Activated B cell treated with CpG ODN at 0.5 μM for 24 hours (primary cell): ENCODE measurements around the gene SFMBT1. TPM values are rescaled to one million over a fixed set of nuclear protein-coding genes. Genes with fewer than 3 reads are reported as not detected.

Experiments
- ATAC-seq: fragments of 200-7000 bp; cut with Tn5 transposase; one replicate; pipeline ENCODE4 v1.10.0; 2021; ENCODE audit warnings: low read depth, mild to moderate bottlenecking, moderate library complexity
- CTCF ChIA-PET: fragments of 350-600 bp; sonication (Branson Sonifier 250); formaldehyde crosslinking; loops from one replicate; lab custom pipeline; 2021; ENCODE audit warnings: antibody characterized with exemption; lab: Charles Lee
- POLR2A ChIA-PET: fragments of 350-600 bp; sonication (Branson Sonifier 250); formaldehyde crosslinking; loops from one replicate; lab custom pipeline; 2021; ENCODE audit warnings: antibody characterized with exemption; lab: Charles Lee
- DNase-seq: peaks from one replicate; pipeline ENCODE4 v3.0.0; 2022
- H3K27ac Mint-ChIP-seq: one replicate; pipeline ENCODE4 v1.8.0; 2020; ENCODE audit warnings: mixed read lengths
- H3K27me3 Mint-ChIP-seq: one replicate; pipeline ENCODE4 v1.8.0; 2021; ENCODE audit warnings: mixed read lengths
- H3K36me3 Mint-ChIP-seq: one replicate; pipeline ENCODE4 v1.8.0; 2021; ENCODE audit warnings: low read depth, mixed read lengths
- H3K4me1 Mint-ChIP-seq: one replicate; pipeline ENCODE4 v1.8.0; 2021; ENCODE audit warnings: mixed read lengths
- H3K4me3 Mint-ChIP-seq: one replicate; pipeline ENCODE4 v1.8.0; 2020; ENCODE audit warnings: mild to moderate bottlenecking, mixed read lengths
- H3K9me3 Mint-ChIP-seq: one replicate; pipeline ENCODE4 v1.8.0; 2020; ENCODE audit warnings: mixed read lengths
- CTCF ChIP-seq: fragments of 200-600 bp; IDR thresholded peaks from one replicate; pipeline ENCODE4 v1.8.0; 2022; ENCODE audit warnings: antibody characterized with exemption, mild to moderate bottlenecking
- intact Hi-C: fragments of 100-400 bp; cut with micrococcal nuclease; formaldehyde crosslinking; loops from one replicate; pipeline ENCODE4 v1.15.1; 2024
- total RNA-seq: library from RNA; stranded (reverse); gene quantifications from 2 replicates; pipeline ENCODE4 v1.2.3, GENCODE V29; 2022

Gene SFMBT1
- total RNA-seq, 1 donor from 2014 or later = 31.6 TPM

- TF ChIP-seq CTCF = no peak
- peaks cover 10% of the 10 kb centered on the region for H3K36me3 Mint-ChIP-seq
- no peak for DNase-seq
Observed at GRCh38 chr3:52870471-52870870, 175.4 kb downstream of the SFMBT1 start.

DNA sequence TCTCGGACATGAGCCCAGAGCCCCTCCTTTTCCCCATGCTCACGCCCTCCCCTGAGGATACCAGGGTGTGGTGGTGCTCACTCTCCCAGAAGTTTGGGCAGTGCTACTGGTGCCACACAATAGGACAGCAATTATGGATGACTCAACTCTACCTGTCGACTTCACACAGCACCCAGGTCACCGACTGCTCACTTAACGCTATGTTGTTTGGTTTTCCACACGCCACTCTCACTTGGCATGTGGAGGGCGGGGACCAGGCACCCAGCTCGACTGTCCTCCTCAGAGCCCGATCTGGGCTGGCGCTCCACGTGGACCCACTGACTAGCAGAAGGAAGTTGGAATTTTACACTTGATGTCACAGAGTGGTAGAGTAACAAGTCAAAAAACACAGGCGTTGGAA, 179.4 kb downstream of the SFMBT1 start:
- Mint-ChIP-seq H3K27ac (no peak overlapping the region), H3K36me3 (peaks cover 26% of the 10 kb centered on the region), H3K4me1 (no peaks in the 10 kb centered on the region), H3K27me3 (no peaks in the 10 kb centered on the region), H3K4me3 (no peak overlapping the region), H3K9me3 (peaks cover 16% of the 10 kb centered on the region)
- DNase-seq (no peak), ATAC-seq (no peak)
- intact Hi-C loops = no loop called here
- ChIA-PET CTCF (no interaction called here), POLR2A (no interaction called here)
- no peak for TF ChIP-seq CTCF

More at GRCh38 chr3:52870471-52870870, 175.4 kb downstream of the SFMBT1 start:
- no peak overlapping the region for H3K4me3 Mint-ChIP-seq
- ATAC-seq = no peak
- peaks cover 4% of the 10 kb centered on the region for H3K9me3 Mint-ChIP-seq
- CTCF ChIA-PET = no interaction called here
- H3K27me3 Mint-ChIP-seq = no peaks in the 10 kb centered on the region
- intact Hi-C loops = no loop called here
- no peak overlapping the region for H3K27ac Mint-ChIP-seq
- H3K4me1 Mint-ChIP-seq = peaks cover 8% of the 10 kb centered on the region
- POLR2A ChIA-PET = no interaction called here

DNA sequence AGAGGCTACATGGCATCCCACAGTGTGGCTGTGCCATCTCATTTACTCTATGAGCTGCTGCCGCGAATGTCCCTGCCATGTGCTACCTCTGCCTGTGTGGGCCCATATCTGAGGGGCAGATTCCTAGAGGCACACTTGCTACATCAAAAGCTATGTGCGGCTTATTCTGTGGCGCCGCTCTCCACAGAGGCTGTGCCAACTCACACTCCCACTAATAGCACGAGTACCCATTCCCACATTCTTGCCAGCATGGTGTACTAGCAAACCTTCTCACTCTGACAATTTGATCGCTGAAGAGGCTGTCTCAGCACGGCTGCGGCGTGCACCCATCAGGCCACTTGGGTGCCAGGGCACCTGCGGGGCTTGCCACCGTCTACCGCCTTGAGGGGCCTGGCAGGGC, 179.9 kb downstream of the SFMBT1 start:
- TF ChIP-seq CTCF = no peak
- ATAC-seq = no peak
- DNase-seq = no peak
- POLR2A ChIA-PET = no interaction called here
- Mint-ChIP-seq H3K27me3 (no peaks in the 10 kb centered on the region), H3K27ac (no peak overlapping the region), H3K36me3 (peaks cover 26% of the 10 kb centered on the region), H3K4me3 (no peak overlapping the region), H3K4me1 (no peaks in the 10 kb centered on the region), H3K9me3 (peaks cover 16% of the 10 kb centered on the region)
- intact Hi-C loops = no loop called here
- CTCF ChIA-PET = no interaction called here

- intact Hi-C loops = no loop called here
- POLR2A ChIA-PET = no interaction called here
Observed at GRCh38 chr3:52860424-52860768, 185.5 kb downstream of the SFMBT1 start.

GRCh38 chr3:52859686-52860423, 186.0 kb downstream of the SFMBT1 start:
- DNase-seq = no peak

More at GRCh38 chr3:52860424-52860768, 185.5 kb downstream of the SFMBT1 start:
- Mint-ChIP-seq H3K27ac (no peak overlapping the region), H3K4me1 (no peaks in the 10 kb centered on the region), H3K27me3 (no peaks in the 10 kb centered on the region), H3K4me3 (no peak overlapping the region), H3K36me3 (peaks cover 31% of the 10 kb centered on the region), H3K9me3 (peaks cover 11% of the 10 kb centered on the region)
- no peak for TF ChIP-seq CTCF
- DNase-seq (no peak), ATAC-seq (no peak)
- CTCF ChIA-PET = no interaction called here

More at GRCh38 chr3:52859686-52860423, 186.0 kb downstream of the SFMBT1 start:
- peaks cover 33% of the 10 kb centered on the region for H3K36me3 Mint-ChIP-seq
- intact Hi-C loops = no loop called here
- H3K4me1 Mint-ChIP-seq = no peaks in the 10 kb centered on the region
- POLR2A ChIA-PET = no interaction called here
- H3K4me3 Mint-ChIP-seq = no peak overlapping the region
- no peaks in the 10 kb centered on the region for H3K27me3 Mint-ChIP-seq
- TF ChIP-seq CTCF = no peak
- H3K9me3 Mint-ChIP-seq = peaks cover 7% of the 10 kb centered on the region
- H3K27ac Mint-ChIP-seq = no peak overlapping the region
- CTCF ChIA-PET = no interaction called here
- no peak for ATAC-seq
